Nephron progenitor cell (in vitro differentiated cells): ENCODE measurements around the gene PLCB3.

Experiments
- DNase-seq: peaks from one replicate; pipeline ENCODE4 v3.0.0; 2021
- H3K27ac Mint-ChIP-seq: 2 replicates; pipeline ENCODE4 v1.8.0; 2021; ENCODE audit warnings: mild to moderate bottlenecking, moderate library complexity, mixed read lengths
- H3K27me3 Mint-ChIP-seq: 2 replicates; pipeline ENCODE4 v1.8.0; 2021; ENCODE audit warnings: mild to moderate bottlenecking, low read depth, mixed read lengths; ENCODE audit not compliant: poor library complexity
- H3K36me3 Mint-ChIP-seq: 2 replicates; pipeline ENCODE4 v1.8.0; 2021; ENCODE audit warnings: low read depth, mixed read lengths
- H3K4me1 Mint-ChIP-seq: 2 replicates; pipeline ENCODE4 v1.8.0; 2021; ENCODE audit warnings: mixed read lengths
- H3K4me3 Mint-ChIP-seq: 2 replicates; pipeline ENCODE4 v1.8.0; 2021; ENCODE audit warnings: mild to moderate bottlenecking, moderate library complexity, mixed read lengths
- H3K9me3 Mint-ChIP-seq: 2 replicates; pipeline ENCODE4 v1.8.0; 2021; ENCODE audit warnings: mild to moderate bottlenecking, moderate library complexity, mixed read lengths
- CTCF ChIP-seq: fragments of 200-600 bp; sonication (generic); IDR thresholded peaks from 2 replicates; pipeline ENCODE4 v1.5.0; 2021; ENCODE audit warnings: antibody characterized with exemption

Gene PLCB3

GRCh38 chr11:64204464-64204989, 46.8 kb upstream of the PLCB3 start:
- Mint-ChIP-seq H3K4me1 (peaks cover 49% of the 10 kb centered on the region), H3K4me3 (peak overlapping the region; percentile 51), H3K9me3 (no peaks in the 10 kb centered on the region), H3K27ac (peak overlapping the region; percentile 98), H3K36me3 (peaks cover 48% of the 10 kb centered on the region), H3K27me3 (no peaks in the 10 kb centered on the region)
- TF ChIP-seq CTCF = peak; percentile 56
- DNase-seq = peak; percentile 74

GRCh38 chr11:64206457-64207255, 44.7 kb upstream of the PLCB3 start, which contains the start of gene FERMT3:
Gene FERMT3 (plus strand): TSS chr11:64206721. CDS start chr11:64207365, 644 bp downstream.
- no peak for TF ChIP-seq CTCF
- DNase-seq = no peak
- H3K9me3 Mint-ChIP-seq = no peaks in the 10 kb centered on the region
- H3K4me3 Mint-ChIP-seq = no peak within 1 kb of the TSS
- peaks cover 49% of the 10 kb centered on the region for H3K4me1 Mint-ChIP-seq
- peak within 1 kb of the TSS; percentile 51 for H3K27ac Mint-ChIP-seq
- peaks cover 31% of the 10 kb centered on the region for H3K36me3 Mint-ChIP-seq
- no peaks in the 10 kb centered on the region for H3K27me3 Mint-ChIP-seq

- peak overlapping the region; percentile 51 for H3K27ac Mint-ChIP-seq
- H3K4me3 Mint-ChIP-seq = no peak overlapping the region
- no peaks in the 10 kb centered on the region for H3K27me3 Mint-ChIP-seq
- DNase-seq = no peak
- no peaks in the 10 kb centered on the region for H3K9me3 Mint-ChIP-seq
- peaks cover 30% of the 10 kb centered on the region for H3K36me3 Mint-ChIP-seq
- no peak for TF ChIP-seq CTCF
- peaks cover 49% of the 10 kb centered on the region for H3K4me1 Mint-ChIP-seq
Observed at GRCh38 chr11:64207256-64208085, 43.9 kb upstream of the PLCB3 start.

- no peak for DNase-seq
- Mint-ChIP-seq H3K27me3 (no peaks in the 10 kb centered on the region), H3K4me3 (no peak overlapping the region), H3K4me1 (peaks cover 42% of the 10 kb centered on the region), H3K27ac (no peak overlapping the region), H3K9me3 (no peaks in the 10 kb centered on the region), H3K36me3 (peaks cover 26% of the 10 kb centered on the region)
- TF ChIP-seq CTCF = no peak
Observed at GRCh38 chr11:64208086-64208795, 43.1 kb upstream of the PLCB3 start.

GRCh38 chr11:64208796-64209562, 42.4 kb upstream of the PLCB3 start:
- Mint-ChIP-seq H3K9me3 (no peaks in the 10 kb centered on the region), H3K27me3 (no peaks in the 10 kb centered on the region), H3K27ac (peak overlapping the region; percentile 61), H3K36me3 (peaks cover 23% of the 10 kb centered on the region), H3K4me1 (peaks cover 35% of the 10 kb centered on the region), H3K4me3 (no peak overlapping the region)
- DNase-seq = no peak
- no peak for TF ChIP-seq CTCF
